PFSK-1 (cell line): Measurements from ENCODE around the gene RILPL2. TPM values are rescaled to one million over a fixed set of nuclear protein-coding genes. Genes with fewer than 3 reads are reported as not detected.

Source experiments
- FOXP2 ChIP-seq: optimal IDR thresholded peaks from 2 replicates; pipeline ENCODE3; 2011; ENCODE audit warnings: borderline replicate concordance, control low read depth, inconsistent platforms; ENCODE audit not compliant: insufficient read depth; ENCODE audit errors: extremely low read length, extremely low read depth
- POLR2AphosphoS5 ChIP-seq: IDR thresholded peaks from 2 replicates; pipeline ENCODE4 v1.6.1; 2012; ENCODE audit warnings: low read depth, mild to moderate bottlenecking, control low read depth, low read length, moderate library complexity
- SIN3A ChIP-seq: IDR thresholded peaks from 2 replicates; pipeline ENCODE4 v1.6.1; 2012; ENCODE audit warnings: mild to moderate bottlenecking, low read length, moderate library complexity, borderline replicate concordance; ENCODE audit not compliant: insufficient read depth
- TAF1 ChIP-seq: IDR thresholded peaks from 2 replicates; pipeline ENCODE4 v1.6.1; 2012; ENCODE audit warnings: low read length, control low read depth, borderline replicate concordance; ENCODE audit not compliant: insufficient read depth
- polyA plus RNA-seq: library from polyadenylated mRNA; unstranded; fragments of >200 nt; gene quantifications from one replicate; pipeline ENCODE4 v1.2.1, GENCODE V29; 2012; ENCODE audit warnings: low read depth, missing spikeins; ENCODE audit not compliant: insufficient read length
- TF ChIP-seq, protein P1 (sequence below), 2 experiments: IDR thresholded peaks; 2 replicates each; pipeline versions ENCODE4 v1.6.1 to v1.8.0; 2011 to 2012; ENCODE audit warnings: low read depth in 2 of 2, low read length in 2 of 2, control low read depth in 1 of 2, inconsistent platforms in 1 of 2, mild to moderate bottlenecking in 1 of 2, moderate library complexity in 1 of 2; ENCODE audit not compliant: insufficient read depth in 1 of 2

The RILPL2 gene
- 4.2 TPM for polyA plus RNA-seq

DNA sequence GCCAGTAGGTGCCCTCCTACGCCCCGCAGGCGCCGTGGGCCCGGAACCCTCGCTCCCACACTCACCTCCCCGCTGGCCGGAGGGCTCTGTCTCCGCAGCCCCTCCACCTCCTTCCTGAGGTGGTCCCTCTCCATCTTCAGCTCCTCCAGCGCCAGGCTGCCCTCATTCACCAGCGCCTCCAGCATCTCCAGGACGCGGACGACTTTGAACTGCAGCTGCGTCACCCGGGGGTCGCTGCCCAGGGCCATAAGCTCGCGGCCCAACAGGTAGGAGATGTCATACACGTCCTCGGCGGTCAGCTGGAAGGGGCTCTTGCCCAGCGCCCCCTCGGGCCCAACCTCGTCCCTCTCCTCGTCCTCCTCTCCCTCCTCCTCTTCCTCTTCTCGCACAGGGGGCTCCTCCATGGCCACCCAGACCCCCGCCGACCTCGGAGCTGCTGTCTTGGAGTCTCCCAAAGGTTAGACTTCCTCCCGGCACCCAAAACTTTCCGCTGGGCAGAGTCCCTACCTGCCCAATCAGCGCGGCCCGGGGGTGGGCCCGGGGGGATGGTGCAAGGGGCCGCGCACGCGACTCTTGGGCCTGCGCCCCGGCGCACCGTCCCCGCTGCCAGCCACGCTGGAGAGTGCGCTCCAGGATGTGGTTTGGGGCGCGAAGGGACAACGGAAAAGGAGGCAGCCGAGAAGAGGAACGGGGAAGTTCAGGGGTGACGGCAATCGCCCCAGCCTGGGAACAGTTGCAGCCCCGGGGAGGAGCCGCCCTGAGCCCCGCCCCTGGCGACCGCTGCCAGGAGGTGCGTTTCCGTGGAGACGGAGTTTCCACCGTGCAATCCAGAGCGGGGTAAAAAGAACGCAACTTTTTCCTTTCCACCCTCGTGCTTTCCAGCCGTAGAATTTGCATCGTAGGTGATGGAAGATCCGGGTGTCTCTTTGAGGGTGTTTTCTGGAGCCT is at the start of gene RILPL2:
Gene RILPL2, minus strand, starts transcription at position 668 of the 948 bp plus-strand sequence. Its CDS starts 264 bp downstream, at position 404.
- TF ChIP-seq FOXP2: peak; percentile 70
- TF ChIP-seq, protein P1, sequence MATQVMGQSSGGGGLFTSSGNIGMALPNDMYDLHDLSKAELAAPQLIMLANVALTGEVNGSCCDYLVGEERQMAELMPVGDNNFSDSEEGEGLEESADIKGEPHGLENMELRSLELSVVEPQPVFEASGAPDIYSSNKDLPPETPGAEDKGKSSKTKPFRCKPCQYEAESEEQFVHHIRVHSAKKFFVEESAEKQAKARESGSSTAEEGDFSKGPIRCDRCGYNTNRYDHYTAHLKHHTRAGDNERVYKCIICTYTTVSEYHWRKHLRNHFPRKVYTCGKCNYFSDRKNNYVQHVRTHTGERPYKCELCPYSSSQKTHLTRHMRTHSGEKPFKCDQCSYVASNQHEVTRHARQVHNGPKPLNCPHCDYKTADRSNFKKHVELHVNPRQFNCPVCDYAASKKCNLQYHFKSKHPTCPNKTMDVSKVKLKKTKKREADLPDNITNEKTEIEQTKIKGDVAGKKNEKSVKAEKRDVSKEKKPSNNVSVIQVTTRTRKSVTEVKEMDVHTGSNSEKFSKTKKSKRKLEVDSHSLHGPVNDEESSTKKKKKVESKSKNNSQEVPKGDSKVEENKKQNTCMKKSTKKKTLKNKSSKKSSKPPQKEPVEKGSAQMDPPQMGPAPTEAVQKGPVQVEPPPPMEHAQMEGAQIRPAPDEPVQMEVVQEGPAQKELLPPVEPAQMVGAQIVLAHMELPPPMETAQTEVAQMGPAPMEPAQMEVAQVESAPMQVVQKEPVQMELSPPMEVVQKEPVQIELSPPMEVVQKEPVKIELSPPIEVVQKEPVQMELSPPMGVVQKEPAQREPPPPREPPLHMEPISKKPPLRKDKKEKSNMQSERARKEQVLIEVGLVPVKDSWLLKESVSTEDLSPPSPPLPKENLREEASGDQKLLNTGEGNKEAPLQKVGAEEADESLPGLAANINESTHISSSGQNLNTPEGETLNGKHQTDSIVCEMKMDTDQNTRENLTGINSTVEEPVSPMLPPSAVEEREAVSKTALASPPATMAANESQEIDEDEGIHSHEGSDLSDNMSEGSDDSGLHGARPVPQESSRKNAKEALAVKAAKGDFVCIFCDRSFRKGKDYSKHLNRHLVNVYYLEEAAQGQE (IDR thresholded peaks at IDR 0.05; ENCODE audit: insufficient read depth in 1 of 2, low read depth in 2 of 2, low read length in 2 of 2): no peak

DNA sequence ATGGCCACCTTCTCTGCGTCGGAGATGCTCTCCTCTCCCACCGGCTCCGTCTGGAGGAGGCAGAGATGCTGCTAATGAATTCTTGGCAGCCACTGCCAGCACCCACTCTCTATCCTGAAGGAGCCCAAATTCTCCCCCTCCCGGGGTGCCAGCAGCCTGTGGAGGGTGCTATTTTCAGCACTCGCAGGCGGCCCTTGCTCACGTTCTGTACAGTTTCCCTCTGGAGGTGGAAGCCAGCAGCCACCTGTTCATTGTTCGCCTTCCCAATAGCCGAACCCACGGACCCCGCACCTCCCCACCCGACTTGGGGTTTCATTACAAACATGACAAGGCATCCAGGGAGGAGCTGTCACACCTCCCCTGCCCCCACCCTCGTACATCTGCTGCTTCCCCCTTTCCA is 49.3 kb upstream of the RILPL2 start:
- no peak for TF ChIP-seq POLR2AphosphoS5
- TF ChIP-seq, protein P1 (IDR thresholded peaks at IDR 0.05; ENCODE audit: insufficient read depth in 1 of 2, low read depth in 2 of 2, low read length in 2 of 2): no peak
- no peak for TF ChIP-seq FOXP2
- TF ChIP-seq SIN3A: no peak
- no peak for TF ChIP-seq TAF1

- TF ChIP-seq POLR2AphosphoS5: no peak
- TF ChIP-seq, protein P1 (IDR thresholded peaks at IDR 0.05; ENCODE audit: insufficient read depth in 1 of 2, low read depth in 2 of 2, low read length in 2 of 2): no peak
- TF ChIP-seq SIN3A: no peak
- TF ChIP-seq FOXP2: no peak
- TF ChIP-seq TAF1: no peak
Observed at GRCh38 chr12:123483602-123484248, 47.2 kb upstream of the RILPL2 start.

GRCh38 chr12:123482876-123483275 is 46.4 kb upstream of the RILPL2 start:
- TF ChIP-seq TAF1 (no peak), POLR2AphosphoS5 (no peak), FOXP2 (no peak), SIN3A (no peak)
- TF ChIP-seq, protein P1 (IDR thresholded peaks at IDR 0.05; ENCODE audit: insufficient read depth in 1 of 2, low read depth in 2 of 2, low read length in 2 of 2): no peak
